ENCODE data around the gene ANO9.

The ANO9 gene

GRCh38 chr11:490186-490929 is 48.5 kb upstream of the ANO9 start:
- no peaks in the 10 kb centered on the region for H3K27me3 ChIP-seq (ENCODE audit: control insufficient read depth in 1 of 2, insufficient read depth in 1 of 2, low read length in 2 of 2)
- H3K14ac ChIP-seq (ENCODE audit: low read length in 2 of 2) = no peak overlapping the region

GRCh38 chr11:489610-490185 is 47.9 kb upstream of the ANO9 start:
- H2AK5ac ChIP-seq (ENCODE audit: low read length, severe bottlenecking) = no peak overlapping the region
- no peak overlapping the region for H2BK15ac ChIP-seq (ENCODE audit: low read depth, poor library complexity, severe bottlenecking)
- peaks cover 32 to 81% of the 10 kb centered on the region in 2 experiments for H3K36me3 ChIP-seq (ENCODE audit: control insufficient read depth in 1 of 2, insufficient read depth in 2 of 2, low read depth in 1 of 2, low read length in 2 of 2)
- no peak overlapping the region for H4K8ac ChIP-seq (ENCODE audit: low read length)
- H3K79me1 ChIP-seq (replicated peaks; ENCODE audit: low read length, poor library complexity, severe bottlenecking) = peaks cover 24% of the 10 kb centered on the region
- H2BK120ac ChIP-seq (ENCODE audit: low read depth, low read length) = no peak overlapping the region
- H2BK5ac ChIP-seq (ENCODE audit: low read depth, low read length, poor library complexity, severe bottlenecking) = no peak overlapping the region
- H3K27ac ChIP-seq (ENCODE audit: low read length, poor library complexity, severe bottlenecking) = no peak overlapping the region
- no peak overlapping the region for H3K9ac ChIP-seq (ENCODE audit: low read length)
- H4K91ac ChIP-seq (ENCODE audit: low read length) = peak overlapping the region; percentile 59
- no peak overlapping the region for H2AFZ ChIP-seq (ENCODE audit: low read depth, low read length)
- H3K4me3 ChIP-seq (ENCODE audit: insufficient read depth in 1 of 2, low read depth in 1 of 2, low read length in 2 of 2) = no peak overlapping the region
- no peak for DNase-seq
- H3K18ac ChIP-seq (ENCODE audit: low read depth in 1 of 2, low read length in 2 of 2) = no peak overlapping the region
- H2BK12ac ChIP-seq (ENCODE audit: low read length in 2 of 2) = no peak overlapping the region
- H3K4me2 ChIP-seq (ENCODE audit: low read length, poor library complexity, severe bottlenecking) = no peak overlapping the region
- H3K4me1 ChIP-seq (ENCODE audit: control insufficient read depth, insufficient read depth, low read depth, low read length) = peaks cover 19% of the 10 kb centered on the region
- no peaks in the 10 kb centered on the region for H3K9me3 ChIP-seq (ENCODE audit: control insufficient read depth, low read length)
- H3K27me3 ChIP-seq (ENCODE audit: control insufficient read depth in 1 of 2, insufficient read depth in 1 of 2, low read length in 2 of 2) = no peaks in the 10 kb centered on the region
- H3K14ac ChIP-seq (ENCODE audit: low read length in 2 of 2) = no peak overlapping the region
- no peak overlapping the region for H3K4ac ChIP-seq (ENCODE audit: low read depth in 1 of 2, low read length in 2 of 2)
- no peak overlapping the region for H3K23ac ChIP-seq (ENCODE audit: low read length in 2 of 2)
- WGBS = 95% methylated on average over 37 of the region's 37 CpGs

More at GRCh38 chr11:490186-490929, 48.5 kb upstream of the ANO9 start:
- no peaks in the 10 kb centered on the region for H3K9me3 ChIP-seq (ENCODE audit: control insufficient read depth, low read length)
- no peak overlapping the region for H3K23ac ChIP-seq (ENCODE audit: low read length in 2 of 2)
- H3K27ac ChIP-seq (ENCODE audit: low read length, poor library complexity, severe bottlenecking) = no peak overlapping the region
- no peak overlapping the region for H3K4ac ChIP-seq (ENCODE audit: low read depth in 1 of 2, low read length in 2 of 2)
- H4K8ac ChIP-seq (ENCODE audit: low read length) = no peak overlapping the region
- peaks cover 38 to 81% of the 10 kb centered on the region in 2 experiments for H3K36me3 ChIP-seq (ENCODE audit: control insufficient read depth in 1 of 2, insufficient read depth in 2 of 2, low read depth in 1 of 2, low read length in 2 of 2)
- no peak overlapping the region for H3K4me2 ChIP-seq (ENCODE audit: low read length, poor library complexity, severe bottlenecking)
- H3K18ac ChIP-seq (ENCODE audit: low read depth in 1 of 2, low read length in 2 of 2) = no peak overlapping the region
- peaks cover 21% of the 10 kb centered on the region for H3K79me1 ChIP-seq (replicated peaks; ENCODE audit: low read length, poor library complexity, severe bottlenecking)
- H2BK12ac ChIP-seq (ENCODE audit: low read length in 2 of 2) = no peak overlapping the region
- H2AK5ac ChIP-seq (ENCODE audit: low read length, severe bottlenecking) = no peak overlapping the region
- 97% methylated on average over 38 of the region's 38 CpGs for WGBS
- H2BK5ac ChIP-seq (ENCODE audit: low read depth, low read length, poor library complexity, severe bottlenecking) = no peak overlapping the region
- H2AFZ ChIP-seq (ENCODE audit: low read depth, low read length) = no peak overlapping the region
- no peak overlapping the region for H2BK120ac ChIP-seq (ENCODE audit: low read depth, low read length)
- no peak for DNase-seq
- H3K4me3 ChIP-seq (ENCODE audit: insufficient read depth in 1 of 2, low read depth in 1 of 2, low read length in 2 of 2) = no peak overlapping the region
- H4K91ac ChIP-seq (ENCODE audit: low read length) = no peak overlapping the region
- peaks cover 19% of the 10 kb centered on the region for H3K4me1 ChIP-seq (ENCODE audit: control insufficient read depth, insufficient read depth, low read depth, low read length)
- no peak overlapping the region for H2BK15ac ChIP-seq (ENCODE audit: low read depth, poor library complexity, severe bottlenecking)
- no peak overlapping the region for H3K9ac ChIP-seq (ENCODE audit: low read length)

DNA sequence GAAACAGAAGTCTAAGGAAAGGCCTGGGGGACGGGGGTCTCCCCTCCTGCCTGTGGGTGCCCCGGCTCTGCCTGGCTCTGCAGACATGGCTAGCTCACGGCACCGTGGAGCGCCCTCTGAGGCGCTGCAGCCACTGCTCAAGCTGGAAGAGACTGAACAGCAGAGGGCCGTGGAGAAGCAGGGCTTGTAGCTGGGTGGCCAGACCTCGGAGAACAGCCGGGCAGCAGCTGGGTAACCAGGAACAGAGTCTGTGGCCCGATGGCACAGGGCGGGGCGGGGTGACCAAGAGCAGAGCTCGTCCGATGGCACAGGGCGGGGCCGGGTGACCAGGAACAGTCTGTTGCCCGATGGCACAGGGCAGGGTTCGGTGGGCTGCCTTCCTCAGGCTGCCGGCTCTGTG is 47.2 kb upstream of the ANO9 start:
- Histone ChIP-seq H3K79me1 (replicated peaks; ENCODE audit: low read length, poor library complexity, severe bottlenecking) (peaks cover 29% of the 10 kb centered on the region), H3K36me3 (ENCODE audit: control insufficient read depth in 1 of 2, insufficient read depth in 2 of 2, low read depth in 1 of 2, low read length in 2 of 2) (peaks cover 25 to 78% of the 10 kb centered on the region in 2 experiments), H3K27me3 (ENCODE audit: control insufficient read depth in 1 of 2, insufficient read depth in 1 of 2, low read length in 2 of 2) (no peaks in the 10 kb centered on the region), H2BK12ac (ENCODE audit: low read length in 2 of 2) (no peak overlapping the region), H2AK5ac (ENCODE audit: low read length, severe bottlenecking) (no peak overlapping the region), H2BK5ac (ENCODE audit: low read depth, low read length, poor library complexity, severe bottlenecking) (no peak overlapping the region), H4K91ac (ENCODE audit: low read length) (no peak overlapping the region), H2BK15ac (ENCODE audit: low read depth, poor library complexity, severe bottlenecking) (no peak overlapping the region), H4K8ac (ENCODE audit: low read length) (no peak overlapping the region), H2AFZ (ENCODE audit: low read depth, low read length) (no peak overlapping the region), H3K4me2 (ENCODE audit: low read length, poor library complexity, severe bottlenecking) (no peak overlapping the region), H3K4me3 (ENCODE audit: insufficient read depth in 1 of 2, low read depth in 1 of 2, low read length in 2 of 2) (no peak overlapping the region), H2BK120ac (ENCODE audit: low read depth, low read length) (no peak overlapping the region), H3K4ac (ENCODE audit: low read depth in 1 of 2, low read length in 2 of 2) (no peak overlapping the region), H3K18ac (ENCODE audit: low read depth in 1 of 2, low read length in 2 of 2) (no peak overlapping the region), H3K14ac (ENCODE audit: low read length in 2 of 2) (no peak overlapping the region), H3K27ac (ENCODE audit: low read length, poor library complexity, severe bottlenecking) (no peak overlapping the region), H3K9me3 (ENCODE audit: control insufficient read depth, low read length) (no peaks in the 10 kb centered on the region), H3K23ac (ENCODE audit: low read length in 2 of 2) (no peak overlapping the region), H3K9ac (ENCODE audit: low read length) (no peak overlapping the region), H3K4me1 (ENCODE audit: control insufficient read depth, insufficient read depth, low read depth, low read length) (peaks cover 19% of the 10 kb centered on the region)
- DNase-seq = no peak
- WGBS = 96% methylated on average over 19 of the region's 19 CpGs

DNA sequence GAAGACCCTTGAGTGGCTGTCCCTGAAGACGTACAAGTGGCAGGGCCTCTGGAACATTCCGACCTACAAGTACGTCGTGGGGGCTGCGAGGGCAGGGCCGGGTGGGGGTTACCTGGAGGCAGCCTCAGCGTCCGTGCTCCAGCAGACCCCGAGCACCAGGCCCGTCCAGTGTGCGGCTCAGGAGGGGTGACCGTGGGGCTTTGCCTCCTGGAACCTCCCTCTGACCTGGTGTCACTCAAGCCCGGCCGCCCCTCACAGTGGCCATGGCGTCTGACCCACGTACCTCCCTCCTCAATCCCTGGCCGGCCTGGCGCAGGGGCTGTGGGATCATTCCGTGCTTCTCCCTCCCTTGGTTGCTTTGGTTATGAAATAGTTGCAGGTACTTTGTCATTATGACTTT is 46.8 kb upstream of the ANO9 start:
- H4K8ac ChIP-seq (ENCODE audit: low read length) = no peak overlapping the region
- peaks cover 29% of the 10 kb centered on the region for H3K79me1 ChIP-seq (replicated peaks; ENCODE audit: low read length, poor library complexity, severe bottlenecking)
- no peak for DNase-seq
- H2BK12ac ChIP-seq (ENCODE audit: low read length in 2 of 2) = no peak overlapping the region
- no peak overlapping the region for H3K4me2 ChIP-seq (ENCODE audit: low read length, poor library complexity, severe bottlenecking)
- no peak overlapping the region for H2BK15ac ChIP-seq (ENCODE audit: low read depth, poor library complexity, severe bottlenecking)
- no peaks in the 10 kb centered on the region for H3K9me3 ChIP-seq (ENCODE audit: control insufficient read depth, low read length)
- H3K27me3 ChIP-seq (ENCODE audit: control insufficient read depth in 1 of 2, insufficient read depth in 1 of 2, low read length in 2 of 2) = no peaks in the 10 kb centered on the region
- H3K23ac ChIP-seq (ENCODE audit: low read length in 2 of 2) = no peak overlapping the region
- no peak overlapping the region for H2AK5ac ChIP-seq (ENCODE audit: low read length, severe bottlenecking)
- H3K4me3 ChIP-seq (ENCODE audit: insufficient read depth in 1 of 2, low read depth in 1 of 2, low read length in 2 of 2) = no peak overlapping the region
- H4K91ac ChIP-seq (ENCODE audit: low read length) = no peak overlapping the region
- WGBS = 96% methylated on average over 19 of the region's 19 CpGs
- peaks cover 23 to 74% of the 10 kb centered on the region in 2 experiments for H3K36me3 ChIP-seq (ENCODE audit: control insufficient read depth in 1 of 2, insufficient read depth in 2 of 2, low read depth in 1 of 2, low read length in 2 of 2)
- no peak overlapping the region for H3K14ac ChIP-seq (ENCODE audit: low read length in 2 of 2)
- no peak overlapping the region for H3K27ac ChIP-seq (ENCODE audit: low read length, poor library complexity, severe bottlenecking)
- no peak overlapping the region for H3K9ac ChIP-seq (ENCODE audit: low read length)
- no peak overlapping the region for H3K18ac ChIP-seq (ENCODE audit: low read depth in 1 of 2, low read length in 2 of 2)
- no peak overlapping the region for H2BK120ac ChIP-seq (ENCODE audit: low read depth, low read length)
- H2BK5ac ChIP-seq (ENCODE audit: low read depth, low read length, poor library complexity, severe bottlenecking) = no peak overlapping the region
- peaks cover 19% of the 10 kb centered on the region for H3K4me1 ChIP-seq (ENCODE audit: control insufficient read depth, insufficient read depth, low read depth, low read length)
- no peak overlapping the region for H2AFZ ChIP-seq (ENCODE audit: low read depth, low read length)
- H3K4ac ChIP-seq (ENCODE audit: low read depth in 1 of 2, low read length in 2 of 2) = no peak overlapping the region

Measured in mesenchymal stem cell (in vitro differentiated cells and primary cell).